ENCODE results near the gene CCDC28A.

- TF ChIP-seq EZH2 (IDR thresholded peaks at IDR 0.05) (no peak), POLR2AphosphoS5 (IDR thresholded peaks at IDR 0.05; ENCODE audit: borderline replicate concordance, low read depth, low read length) (no peak)
Measured at GRCh38 chr6:138726066-138726756, 47.4 kb upstream of the CCDC28A start.
